Neuronal stem cell (in vitro differentiated cells): ENCODE data around the gene PLCH1.

Experiments used
- DNase-seq: peaks from one replicate; pipeline ENCODE4 v3.0.0-alpha.2; 2013; ENCODE audit warnings: low spot score
- H2AFZ ChIP-seq: one replicate; pipeline ENCODE4 v1.6.1; 2013; ENCODE audit warnings: mild to moderate bottlenecking, low read length, inconsistent platforms
- H2AK5ac ChIP-seq: 2 replicates; pipeline ENCODE4 v1.6.1; 2013; ENCODE audit warnings: low read depth, mild to moderate bottlenecking, inconsistent platforms, low read length, moderate library complexity, mixed read lengths
- H2BK120ac ChIP-seq: 2 replicates; pipeline ENCODE4 v1.6.1; 2013; ENCODE audit warnings: low read depth, mild to moderate bottlenecking, inconsistent platforms, low read length, moderate library complexity, mixed read lengths
- H2BK12ac ChIP-seq: one replicate; pipeline ENCODE4 v1.6.1; 2013; ENCODE audit warnings: low read length, inconsistent platforms
- H2BK15ac ChIP-seq: 2 replicates; pipeline ENCODE4 v1.6.1; 2013; ENCODE audit warnings: mild to moderate bottlenecking, low read length, inconsistent platforms, mixed read lengths
- H2BK5ac ChIP-seq: one replicate; pipeline ENCODE4 v1.6.1; 2013; ENCODE audit warnings: inconsistent platforms, mild to moderate bottlenecking, low read length, moderate library complexity
- H3K14ac ChIP-seq: one replicate; pipeline ENCODE4 v1.6.1; 2013; ENCODE audit warnings: low read length, inconsistent platforms
- H3K18ac ChIP-seq: 2 replicates; pipeline ENCODE4 v1.6.1; 2013; ENCODE audit warnings: low read length, inconsistent platforms
- H3K23ac ChIP-seq: 2 replicates; pipeline ENCODE4 v1.6.1; 2013; ENCODE audit warnings: low read depth, mild to moderate bottlenecking, mixed read lengths, low read length, inconsistent platforms; ENCODE audit not compliant: poor library complexity
- H3K27ac ChIP-seq: replicated peaks from 3 replicates; pipeline ENCODE4 v1.5.1; 2013; ENCODE audit warnings: low read length, inconsistent platforms
- H3K27me3 ChIP-seq, 3 experiments: 2 replicates each; pipeline ENCODE4 v1.6.1; 2013; ENCODE audit warnings: low read length in 3 of 3, mild to moderate bottlenecking in 2 of 3, inconsistent platforms in 1 of 3, low read depth in 1 of 3, mixed read lengths in 1 of 3, moderate library complexity in 1 of 3; ENCODE audit not compliant: control insufficient read depth in 3 of 3, insufficient read depth in 3 of 3
- H3K36me3 ChIP-seq, 2 donors: replicated peaks in 1 of 2; 2 replicates each; pipeline ENCODE4 v1.6.1; 2013; ENCODE audit warnings: low read length in 2 of 2; ENCODE audit not compliant: control insufficient read depth in 2 of 2, insufficient read depth in 2 of 2
- H3K4ac ChIP-seq: 2 replicates; pipeline ENCODE4 v1.6.1; 2013; ENCODE audit warnings: inconsistent platforms, mild to moderate bottlenecking, low read length, moderate library complexity
- H3K4me1 ChIP-seq, 2 donors: 1 replicate in 1 of 2; 2 replicates in 1 of 2; pipeline ENCODE4 v1.6.1; 2013; ENCODE audit warnings: low read length in 2 of 2, low read depth in 1 of 2; ENCODE audit not compliant: control insufficient read depth in 2 of 2, insufficient read depth in 1 of 2
- H3K4me2 ChIP-seq: one replicate; pipeline ENCODE4 v1.6.1; 2013; ENCODE audit warnings: mild to moderate bottlenecking, low read length, inconsistent platforms; ENCODE audit not compliant: insufficient read depth, poor library complexity, severe bottlenecking
- H3K4me3 ChIP-seq, 2 donors: 2 replicates each; pipeline ENCODE4 v1.5.1; 2013; ENCODE audit warnings: low read length in 2 of 2, mild to moderate bottlenecking in 2 of 2, inconsistent platforms in 1 of 2, moderate library complexity in 1 of 2
- H3K79me1 ChIP-seq: one replicate; pipeline ENCODE4 v1.6.1; 2013; ENCODE audit warnings: low read depth, mild to moderate bottlenecking, inconsistent platforms, low read length, moderate library complexity
- H3K9ac ChIP-seq: one replicate; pipeline ENCODE4 v1.6.1; 2013; ENCODE audit warnings: mild to moderate bottlenecking, low read depth, low read length, inconsistent platforms; ENCODE audit not compliant: poor library complexity
- H3K9me3 ChIP-seq, 2 donors: replicated peaks in 1 of 2; 2 replicates each; pipeline versions ENCODE3 to v1.6.1; 2013; ENCODE audit warnings: low read length in 2 of 2, mild to moderate bottlenecking in 2 of 2, inconsistent platforms in 1 of 2, low read depth in 1 of 2, mixed read lengths in 1 of 2, moderate library complexity in 1 of 2; ENCODE audit not compliant: control insufficient read depth in 2 of 2, insufficient read depth in 1 of 2
- H4K8ac ChIP-seq: one replicate; pipeline ENCODE4 v1.6.1; 2013; ENCODE audit warnings: low read depth, mild to moderate bottlenecking, inconsistent platforms, low read length, moderate library complexity
- H4K91ac ChIP-seq: one replicate; pipeline ENCODE4 v1.6.1; 2013; ENCODE audit warnings: low read length, low read depth, mild to moderate bottlenecking, inconsistent platforms; ENCODE audit not compliant: poor library complexity
- WGBS, 2 donors: extraction: QIAGEN DNeasy Blood & Tissue Kit; methylation state at CpG; one replicate each; pipeline ENCODE4 v1.1.7; 2013; ENCODE audit warnings: missing lambda C conversion rate in 2 of 2, mixed read lengths in 1 of 2; ENCODE audit not compliant: insufficient read length in 2 of 2, insufficient replicate concordance in 1 of 2; ENCODE audit errors: extremely low coverage in 2 of 2; 5-methylcytosine and 5-hydroxymethylcytosine counted together

PLCH1 gene

GRCh38 chr3:155701882-155702465 is 42.9 kb downstream of the PLCH1 start:
- Histone ChIP-seq H2AK5ac (no peak overlapping the region), H2BK120ac (no peak overlapping the region), H2BK12ac (no peak overlapping the region), H3K27ac (no peak overlapping the region), H3K4me1 (peaks cover 13 to 26% of the 10 kb centered on the region in 2 donors), H3K14ac (no peak overlapping the region), H2BK5ac (no peak overlapping the region), H3K4me2 (no peak overlapping the region), H3K18ac (no peak overlapping the region), H3K9ac (no peak overlapping the region), H2AFZ (no peak overlapping the region), H3K27me3 (no peaks in the 10 kb centered on the region), H3K9me3 (no peaks in the 10 kb centered on the region), H3K4me3 (no peak overlapping the region), H3K79me1 (no peaks in the 10 kb centered on the region), H4K91ac (no peak overlapping the region), H3K23ac (no peak overlapping the region), H3K4ac (no peak overlapping the region), H3K36me3 (peaks cover 0 to 63% of the 10 kb centered on the region in 2 donors), H2BK15ac (no peak overlapping the region), H4K8ac (no peak overlapping the region)
- DNase-seq, result peak; percentile 31
- WGBS, 2 donors, result no CpG with 5 or more reads among the region's 5 CpGs

- Histone ChIP-seq H2AK5ac (no peak overlapping the region), H3K18ac (no peak overlapping the region), H2AFZ (no peak overlapping the region), H3K4me1 (peaks cover 4 to 9% of the 10 kb centered on the region in 2 donors), H3K27me3 (no peaks in the 10 kb centered on the region), H2BK12ac (no peak overlapping the region), H3K23ac (no peak overlapping the region), H2BK120ac (no peak overlapping the region), H3K4ac (no peak overlapping the region), H3K9ac (no peak overlapping the region), H3K14ac (no peak overlapping the region), H3K79me1 (no peaks in the 10 kb centered on the region), H4K91ac (no peak overlapping the region), H3K27ac (no peak overlapping the region), H3K9me3 (peaks cover 0 to 18% of the 10 kb centered on the region in 2 donors), H3K36me3 (peaks cover 0 to 84% of the 10 kb centered on the region in 2 donors), H3K4me2 (no peak overlapping the region), H2BK5ac (no peak overlapping the region), H2BK15ac (no peak overlapping the region), H3K4me3 (no peak overlapping the region), H4K8ac (no peak overlapping the region)
- no CpG with 5 or more reads among the region's 2 CpGs for WGBS, 2 donors
- DNase-seq, result no peak
Measured at GRCh38 chr3:155697542-155697941, 47.3 kb downstream of the PLCH1 start.

- no peak overlapping the region for H3K14ac ChIP-seq
- H3K4me3 ChIP-seq, result no peak overlapping the region
- H2BK120ac ChIP-seq, result no peak overlapping the region
- no peak overlapping the region for H3K9ac ChIP-seq
- no peak overlapping the region for H2BK5ac ChIP-seq
- H2AFZ ChIP-seq, result no peak overlapping the region
- no peak overlapping the region for H4K91ac ChIP-seq
- no peak overlapping the region for H2BK15ac ChIP-seq
- H4K8ac ChIP-seq, result no peak overlapping the region
- H3K4me2 ChIP-seq, result no peak overlapping the region
- H3K9me3 ChIP-seq, result peaks cover 0 to 20% of the 10 kb centered on the region in 2 donors
- no peak overlapping the region for H2AK5ac ChIP-seq
- H3K4ac ChIP-seq, result no peak overlapping the region
- no peak overlapping the region for H3K18ac ChIP-seq
- DNase-seq, result no peak
- H3K36me3 ChIP-seq, result peaks cover 0 to 52% of the 10 kb centered on the region in 2 donors
- no peak overlapping the region for H3K23ac ChIP-seq
- H3K79me1 ChIP-seq, result no peaks in the 10 kb centered on the region
- no peaks in the 10 kb centered on the region for H3K4me1 ChIP-seq
- no peak overlapping the region for H2BK12ac ChIP-seq
- H3K27ac ChIP-seq, result no peak overlapping the region
- no peaks in the 10 kb centered on the region for H3K27me3 ChIP-seq
Measured at GRCh38 chr3:155690921-155691320, 54.0 kb downstream of the PLCH1 start.

- Histone ChIP-seq H3K79me1 (no peaks in the 10 kb centered on the region), H3K9me3 (peaks cover 0 to 11% of the 10 kb centered on the region in 2 donors), H3K36me3 (peaks cover 0 to 28% of the 10 kb centered on the region in 2 donors), H3K4me1 (no peaks in the 10 kb centered on the region), H3K4me2 (no peak overlapping the region), H2BK12ac (no peak overlapping the region), H4K91ac (no peak overlapping the region), H2BK120ac (no peak overlapping the region), H3K23ac (no peak overlapping the region), H3K9ac (no peak overlapping the region), H3K14ac (no peak overlapping the region), H2BK5ac (no peak overlapping the region), H3K27ac (no peak overlapping the region), H2BK15ac (no peak overlapping the region), H2AK5ac (no peak overlapping the region), H3K4me3 (no peak overlapping the region), H3K4ac (no peak overlapping the region), H4K8ac (no peak overlapping the region), H2AFZ (no peak overlapping the region), H3K18ac (no peak overlapping the region), H3K27me3 (no peaks in the 10 kb centered on the region)
- no CpG with 5 or more reads among the region's 3 CpGs for WGBS, 2 donors
- DNase-seq, result no peak
Measured at GRCh38 chr3:155688481-155688880, 56.4 kb downstream of the PLCH1 start.
